ENCODE data around the gene TFRC.
A peak's percentile ranks its signal among the peaks of the same experiment; 100 is the strongest.
"Not testable (repeated sequence)": the region's sequence is repeated elsewhere in the genome, so short reads cannot be mapped to it uniquely, and the experiment has no call there.

The TFRC gene

GRCh38 chr3:196081002-196081833 is 672 bp downstream of the TFRC start:
- peak; percentile 48 for DNase-seq (ENCODE audit: low read depth)

GRCh38 chr3:196080101-196080846 is 1.6 kb downstream of the TFRC start:
- DNase-seq (ENCODE audit: low read depth): not testable (repeated sequence)

DNA sequence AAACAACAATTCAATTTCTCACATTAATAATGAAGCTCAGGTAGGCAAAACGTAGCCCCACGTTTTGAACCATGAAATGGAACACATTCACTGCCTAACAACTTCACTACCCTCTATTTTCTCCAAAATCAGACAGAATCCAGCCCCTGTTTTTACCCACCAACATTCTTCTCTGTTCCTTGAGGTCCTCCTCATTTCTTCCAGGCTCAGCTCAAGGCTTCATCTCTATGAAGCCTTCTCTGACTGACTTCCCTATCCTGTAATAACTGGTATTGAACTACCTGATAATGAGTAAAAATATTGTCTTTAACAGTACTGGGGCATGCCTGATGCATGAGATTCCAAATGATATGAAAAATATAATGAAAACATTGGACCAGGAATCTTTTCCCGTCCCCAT is 2.2 kb downstream of the TFRC start:
- no peak for DNase-seq (ENCODE audit: low read depth)

GRCh38 chr3:196075013-196075412 is 6.9 kb downstream of the TFRC start:
- no peak for DNase-seq (ENCODE audit: low read depth)

DNA sequence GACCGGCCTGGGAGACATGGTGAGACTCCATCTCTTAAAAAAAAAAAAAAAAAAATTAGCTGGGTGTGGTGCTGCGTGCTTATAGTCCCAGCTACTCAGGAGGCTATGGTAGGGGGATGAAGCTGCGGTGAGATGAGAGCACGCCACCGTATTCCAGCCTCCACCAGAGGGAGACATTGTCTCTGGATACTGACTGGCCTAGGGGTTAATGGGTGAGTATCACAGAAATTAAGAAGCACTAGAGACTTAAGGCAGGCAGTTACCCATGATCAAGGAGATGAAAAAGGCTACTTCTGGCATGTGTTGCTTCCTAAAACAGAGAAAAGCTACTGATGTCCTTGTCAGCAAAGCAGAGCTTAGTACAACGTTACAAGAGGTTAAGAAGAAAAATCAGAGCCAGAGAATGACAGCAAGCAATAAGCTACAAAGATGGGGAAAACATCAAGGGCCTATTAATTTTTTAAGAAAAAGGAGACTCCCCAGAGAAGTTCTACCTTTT is 8.6 kb downstream of the TFRC start:
- peak; percentile 55 for DNase-seq (ENCODE audit: low read depth)

DNA sequence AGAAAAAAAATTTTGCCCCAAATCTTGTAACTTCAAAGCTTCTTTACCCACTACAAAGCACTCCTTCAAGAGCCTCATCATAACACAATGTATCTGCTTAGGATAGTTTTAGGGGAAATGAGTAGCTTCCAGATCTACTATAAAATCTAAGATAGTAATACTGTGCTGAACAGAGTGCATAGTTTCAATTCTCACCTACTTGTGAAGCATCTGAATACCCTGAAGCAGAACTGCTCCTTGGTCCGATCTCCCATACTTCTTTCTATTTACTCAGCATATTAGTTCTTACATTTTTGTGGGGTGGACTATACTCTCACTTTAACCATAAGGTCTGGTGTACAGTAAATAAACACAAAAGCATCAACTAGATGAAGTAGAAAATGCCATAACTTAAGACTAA is 9.6 kb downstream of the TFRC start:
- DNase-seq (ENCODE audit: low read depth): no peak

DNA sequence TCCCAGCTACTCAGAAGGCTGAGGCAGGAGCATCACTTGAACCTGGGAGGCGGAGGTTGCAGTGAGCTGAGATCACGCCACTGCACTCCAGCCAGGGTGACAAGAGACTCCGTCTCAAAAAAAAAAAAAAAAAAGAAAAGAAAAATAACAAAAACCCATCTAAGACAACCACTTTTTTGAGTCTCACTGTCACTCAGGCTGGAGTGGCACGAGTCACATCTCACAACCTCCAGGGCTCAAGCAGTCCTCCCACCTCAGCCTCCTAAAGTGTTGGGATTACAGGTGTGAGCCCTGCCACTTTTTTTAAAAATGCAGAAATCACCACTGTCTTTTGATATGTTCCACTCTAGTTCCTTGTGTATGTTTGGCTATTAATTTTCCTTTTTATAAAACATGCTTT is 13.1 kb downstream of the TFRC start:
- DNase-seq (ENCODE audit: low read depth): not testable (repeated sequence)

DNA sequence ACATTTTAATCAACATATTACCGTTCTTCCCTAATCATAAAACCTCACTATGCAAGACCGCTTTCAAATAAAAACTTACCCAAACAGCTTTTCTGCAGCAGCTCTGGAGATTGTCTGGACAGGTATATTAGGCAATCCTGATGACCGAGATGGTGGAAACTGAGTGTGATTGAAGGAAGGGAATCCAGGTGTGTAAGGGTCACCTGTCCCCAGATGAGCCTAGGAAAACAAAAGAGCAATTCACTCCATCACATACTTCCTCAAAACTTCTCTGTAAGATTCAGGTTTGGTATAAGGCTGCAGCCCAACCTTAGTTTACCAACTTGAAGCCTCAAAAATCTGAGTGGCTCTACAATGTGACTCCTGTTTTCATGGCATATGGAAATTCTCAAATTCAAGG is 14.5 kb downstream of the TFRC start:
- DNase-seq (ENCODE audit: low read depth): no peak

DNA sequence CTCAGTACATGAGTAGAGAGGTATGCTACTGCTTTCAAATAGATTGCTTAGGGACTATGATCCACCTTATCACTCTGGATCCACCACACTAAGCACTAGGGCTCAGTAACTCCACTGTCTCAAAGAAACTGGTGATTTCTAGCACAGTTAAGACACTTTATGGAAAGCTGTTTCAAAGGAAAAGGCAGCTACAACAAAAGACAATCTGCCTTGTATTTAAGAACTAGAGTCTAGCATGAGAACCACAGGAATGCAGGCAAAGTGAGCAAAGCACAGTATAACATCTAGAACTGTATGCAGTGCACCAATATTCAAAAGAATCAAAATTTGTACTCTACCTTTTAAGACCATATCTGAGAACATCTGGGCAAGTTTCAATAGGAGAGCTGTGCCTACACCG is 17.9 kb downstream of the TFRC start:
- DNase-seq (ENCODE audit: low read depth): no peak

DNA sequence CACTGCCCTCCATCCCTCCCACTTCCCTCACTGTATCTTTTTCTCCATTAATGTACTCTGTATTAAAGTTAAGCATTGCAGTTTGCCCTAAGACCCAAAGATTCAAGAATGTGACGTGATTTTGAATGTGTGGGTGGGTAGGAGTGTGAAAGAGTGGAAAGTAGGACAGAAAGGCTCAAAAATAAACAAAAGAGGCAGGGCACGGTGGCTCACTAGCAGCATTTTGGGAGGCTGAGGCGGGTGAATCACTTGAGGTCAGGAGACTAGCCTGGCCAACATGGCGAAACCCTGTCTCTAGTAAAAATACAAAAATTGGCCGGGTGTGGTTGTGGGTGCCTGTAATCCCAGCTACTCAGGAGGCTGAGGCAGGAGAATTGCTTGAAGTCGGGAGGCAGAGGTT is 18.4 kb downstream of the TFRC start:
- DNase-seq (ENCODE audit: low read depth): no peak

DNA sequence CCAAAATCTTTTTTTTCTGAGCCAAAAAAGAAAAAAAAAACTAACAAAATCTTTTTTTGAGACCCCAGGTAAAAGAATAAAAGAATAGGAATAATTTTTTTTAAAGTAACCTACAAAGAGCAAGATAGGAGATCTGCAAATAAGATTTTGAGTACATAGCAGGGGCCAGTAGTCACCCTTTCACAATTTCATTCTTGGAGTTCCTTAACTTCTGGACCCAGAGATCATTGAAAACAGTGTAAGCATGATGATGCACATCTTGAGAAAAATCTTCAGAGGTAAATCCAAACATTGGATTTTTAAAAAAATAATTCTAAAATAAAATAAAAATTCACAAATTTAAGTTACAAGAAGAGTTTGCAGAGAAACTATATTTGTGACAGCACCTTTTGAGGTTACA is 18.8 kb downstream of the TFRC start:
- no peak for DNase-seq (ENCODE audit: low read depth)

- DNase-seq (ENCODE audit: low read depth): no peak
These were observed 21.1 kb downstream of the TFRC start for GRCh38 chr3:196060834-196061233.

DNA sequence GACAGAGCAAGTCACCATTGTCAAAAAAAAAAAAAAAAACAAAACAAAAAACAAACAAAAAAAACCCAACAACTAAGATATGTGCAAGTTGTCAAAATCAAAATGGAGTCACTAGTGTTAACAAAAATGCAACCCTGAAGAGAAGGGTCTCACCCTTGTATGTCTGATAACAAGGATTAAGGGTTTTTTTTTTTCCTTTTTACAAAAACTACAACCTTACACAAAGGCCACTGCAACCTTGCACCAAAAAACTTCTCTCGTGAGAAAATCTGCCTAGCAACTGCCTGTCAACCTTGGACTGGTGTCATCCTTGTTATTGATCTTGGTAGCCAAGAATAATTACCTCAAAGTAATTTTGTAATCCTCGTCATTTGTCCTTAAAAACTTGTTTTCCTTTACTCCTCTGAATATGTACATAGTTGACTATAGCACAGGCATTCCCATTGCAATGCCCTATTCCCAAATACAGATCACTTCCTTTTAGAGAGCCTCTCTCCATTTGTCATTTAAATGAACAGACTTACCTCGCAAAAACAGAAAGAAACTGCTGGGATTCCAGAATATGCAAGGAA is 24.0 kb downstream of the TFRC start:
- DNase-seq (ENCODE audit: low read depth): no peak

- DNase-seq (ENCODE audit: low read depth): not testable (repeated sequence)
These were observed 25.5 kb downstream of the TFRC start for GRCh38 chr3:196056371-196056770.

DNA sequence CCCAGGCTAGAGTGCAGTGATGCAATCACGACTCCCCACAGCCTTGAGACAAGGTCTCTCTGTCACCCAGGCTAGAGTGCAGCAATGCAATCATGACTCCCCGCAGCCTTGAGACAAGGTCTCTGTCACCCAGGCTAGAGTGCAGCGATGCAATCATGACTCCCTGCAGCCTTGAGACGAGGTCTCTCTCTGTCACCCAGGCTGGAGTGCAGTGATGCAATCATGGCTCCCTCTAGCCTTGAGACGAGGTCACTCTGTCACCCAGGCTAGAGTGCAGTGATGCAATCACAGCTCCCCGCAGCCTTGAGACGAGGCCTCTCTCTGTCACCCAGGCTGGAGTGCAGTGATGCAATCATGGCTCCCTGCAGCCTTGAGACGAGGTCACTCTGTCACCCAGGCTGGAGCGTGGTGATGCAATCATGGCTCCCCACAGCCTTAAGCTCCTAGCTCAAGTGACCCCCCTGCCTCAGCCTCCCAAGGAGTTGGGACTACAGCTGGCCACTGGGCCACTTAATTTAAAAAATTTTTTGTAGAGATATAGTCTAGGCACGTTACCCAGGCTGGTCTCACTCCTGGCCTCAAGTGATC is 26.1 kb downstream of the TFRC start:
- no peak for DNase-seq (ENCODE audit: low read depth)

- DNase-seq (ENCODE audit: low read depth): no peak
These were observed 26.6 kb downstream of the TFRC start for GRCh38 chr3:196055240-196055639.

- DNase-seq (ENCODE audit: low read depth): no peak
These were observed 27.2 kb downstream of the TFRC start for GRCh38 chr3:196054661-196055060.

- DNase-seq (ENCODE audit: low read depth): no peak
These were observed 28.4 kb downstream of the TFRC start for GRCh38 chr3:196053487-196053886.

- no peak for DNase-seq (ENCODE audit: low read depth)
These were observed 30.4 kb downstream of the TFRC start for GRCh38 chr3:196051282-196052076.

GRCh38 chr3:196050597-196050996 is 31.3 kb downstream of the TFRC start:
- DNase-seq (ENCODE audit: low read depth): no peak

DNA sequence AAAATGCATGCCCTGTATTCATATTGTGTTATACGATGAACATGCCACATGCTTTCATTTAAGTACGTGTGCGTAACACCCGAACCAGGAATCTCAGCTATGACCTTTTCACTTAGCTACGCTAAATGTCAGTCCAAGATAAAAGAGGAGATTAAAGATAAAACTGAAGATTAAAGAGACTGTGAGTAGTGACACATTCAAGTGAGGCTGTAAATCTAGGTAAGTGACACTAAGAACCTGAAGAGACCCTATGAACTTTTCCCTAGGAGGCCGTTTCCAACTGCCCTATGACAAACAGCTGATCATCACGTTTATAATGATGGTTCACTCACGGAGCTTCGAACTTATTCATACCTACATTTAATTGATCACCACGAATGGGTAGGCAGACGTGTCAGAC is 32.2 kb downstream of the TFRC start:
- no peak for DNase-seq (ENCODE audit: low read depth)

Measured in activated T-cell treated with anti-CD3 and anti-CD28 coated beads for 24 hours (primary cell).